H9 (cell line): ENCODE data around the gene IGLL5. TPM values are rescaled to one million over a fixed set of nuclear protein-coding genes. Genes with fewer than 3 reads are reported as not detected.

ENCODE experiments used
- DNase-seq: peaks from one replicate; pipeline ENCODE4 v3.0.0-alpha.2; 2017
- H2AFZ ChIP-seq: one replicate; pipeline ENCODE4 v1.6.1; 2013; ENCODE audit warnings: mild to moderate bottlenecking, low read length, control low read depth, moderate library complexity
- H2AK5ac ChIP-seq: 2 replicates; pipeline ENCODE4 v1.6.1; 2013; ENCODE audit warnings: low read length, control low read depth, mixed read lengths; ENCODE audit not compliant: insufficient read length
- H2BK120ac ChIP-seq: one replicate; pipeline ENCODE4 v1.6.1; 2013; ENCODE audit warnings: low read depth, mild to moderate bottlenecking, low read length, control low read depth, inconsistent platforms; ENCODE audit not compliant: poor library complexity, severe bottlenecking
- H2BK12ac ChIP-seq: 2 replicates; pipeline ENCODE4 v1.6.1; 2013; ENCODE audit warnings: low read length, control low read depth, mixed read lengths, low read depth; ENCODE audit not compliant: insufficient read length
- H2BK15ac ChIP-seq: 2 replicates; pipeline ENCODE4 v1.6.1; 2013; ENCODE audit warnings: low read depth, low read length, control low read depth
- H2BK20ac ChIP-seq: one replicate; pipeline ENCODE4 v1.6.1; 2013; ENCODE audit warnings: low read depth, mild to moderate bottlenecking, low read length, control low read depth, inconsistent platforms; ENCODE audit not compliant: poor library complexity, severe bottlenecking
- H2BK5ac ChIP-seq: 2 replicates; pipeline ENCODE4 v1.6.1; 2013; ENCODE audit warnings: low read length, control low read depth, mixed read lengths; ENCODE audit not compliant: insufficient read length
- H3K14ac ChIP-seq: 2 replicates; pipeline ENCODE4 v1.6.1; 2013; ENCODE audit warnings: low read length, control low read depth; ENCODE audit not compliant: insufficient read depth
- H3K18ac ChIP-seq: 2 replicates; pipeline ENCODE4 v1.6.1; 2013; ENCODE audit warnings: low read depth, mild to moderate bottlenecking, mixed read lengths, low read length, control low read depth; ENCODE audit not compliant: insufficient read length
- H3K23ac ChIP-seq: 2 replicates; pipeline ENCODE4 v1.6.1; 2013; ENCODE audit warnings: low read length, control low read depth, mixed read lengths, low read depth; ENCODE audit not compliant: insufficient read length
- H3K23me2 ChIP-seq: 2 replicates; pipeline ENCODE4 v1.6.1; 2013; ENCODE audit warnings: low read depth, mild to moderate bottlenecking, mixed read lengths, low read length, control low read depth; ENCODE audit not compliant: insufficient read length, poor library complexity, severe bottlenecking
- H3K27ac ChIP-seq: 2 replicates; pipeline ENCODE4 v1.5.1; 2013; ENCODE audit warnings: low read length, control low read depth, mixed read lengths, low read depth; ENCODE audit not compliant: insufficient read length
- H3K27me3 ChIP-seq: 2 replicates; pipeline ENCODE4 v1.6.1; 2013; ENCODE audit warnings: low read length, control low read depth, inconsistent platforms; ENCODE audit not compliant: insufficient read depth
- H3K4ac ChIP-seq: 2 replicates; pipeline ENCODE4 v1.6.1; 2013; ENCODE audit warnings: low read depth, mild to moderate bottlenecking, control low read depth, inconsistent platforms, low read length, moderate library complexity
- H3K4me1 ChIP-seq: 2 replicates; pipeline ENCODE4 v1.6.1; 2013; ENCODE audit warnings: low read length, control low read depth, inconsistent platforms; ENCODE audit not compliant: insufficient read depth
- H3K4me2 ChIP-seq: 2 replicates; pipeline ENCODE4 v1.6.1; 2013; ENCODE audit warnings: low read length, control low read depth, mixed read lengths; ENCODE audit not compliant: insufficient read length, insufficient read depth
- H3K56ac ChIP-seq: 2 replicates; pipeline ENCODE4 v1.6.1; 2013; ENCODE audit warnings: low read depth, mild to moderate bottlenecking, mixed read lengths, low read length, control low read depth; ENCODE audit not compliant: insufficient read length
- H3K79me1 ChIP-seq: 2 replicates; pipeline ENCODE4 v1.6.1; 2013; ENCODE audit warnings: low read depth, mild to moderate bottlenecking, moderate library complexity, low read length, control low read depth, inconsistent platforms; ENCODE audit not compliant: insufficient read depth, poor library complexity, severe bottlenecking
- H3K79me2 ChIP-seq: 2 replicates; pipeline ENCODE4 v1.6.1; 2013; ENCODE audit warnings: low read length, control low read depth, inconsistent platforms; ENCODE audit not compliant: insufficient read depth
- H3K9ac ChIP-seq: 2 replicates; pipeline ENCODE4 v1.6.1; 2013; ENCODE audit warnings: low read length, control low read depth, mixed read lengths; ENCODE audit not compliant: insufficient read length; ENCODE audit errors: extremely low read depth
- H3K9me3 ChIP-seq: one replicate; pipeline ENCODE4 v1.6.1; 2013; ENCODE audit warnings: low read depth, low read length, inconsistent platforms; ENCODE audit not compliant: control insufficient read depth
- H3T11ph ChIP-seq: one replicate; pipeline ENCODE4 v1.6.1; 2013; ENCODE audit warnings: mild to moderate bottlenecking, low read length, control low read depth, inconsistent platforms
- H4K20me1 ChIP-seq: one replicate; pipeline ENCODE4 v1.6.1; 2013; ENCODE audit not compliant: control insufficient read depth, insufficient read length, insufficient read depth
- H4K5ac ChIP-seq: 2 replicates; pipeline ENCODE4 v1.6.1; 2013; ENCODE audit warnings: low read depth, mild to moderate bottlenecking, mixed read lengths, low read length, control low read depth; ENCODE audit not compliant: insufficient read length
- H4K8ac ChIP-seq: replicated peaks from 2 replicates; pipeline ENCODE4 v1.6.1; 2013; ENCODE audit warnings: low read length, control low read depth, mixed read lengths, low read depth; ENCODE audit not compliant: insufficient read length
- H4K91ac ChIP-seq: 2 replicates; pipeline ENCODE4 v1.6.1; 2013; ENCODE audit warnings: low read depth, mild to moderate bottlenecking, moderate library complexity, mixed read lengths, low read length, control low read depth; ENCODE audit not compliant: insufficient read length
- H3K27ac Mint-ChIP-seq, 3 experiments: 2 replicates in 2 of 3; 3 replicates in 1 of 3; pipeline ENCODE4 v1.8.0; 2020 to 2021; ENCODE audit warnings: mixed read lengths in 3 of 3, mild to moderate bottlenecking in 1 of 3, moderate library complexity in 1 of 3
- H3K27me3 Mint-ChIP-seq: 2 replicates; pipeline ENCODE4 v1.8.0; 2021; ENCODE audit warnings: low read depth, mild to moderate bottlenecking, moderate library complexity, mixed read lengths
- H3K36me3 Mint-ChIP-seq, 3 experiments: 2 replicates in 2 of 3; 3 replicates in 1 of 3; pipeline ENCODE4 v1.8.0; 2020 to 2021; ENCODE audit warnings: low read depth in 3 of 3, mixed read lengths in 3 of 3; ENCODE audit not compliant: insufficient read depth in 1 of 3
- H3K4me1 Mint-ChIP-seq, 2 experiments: 2 replicates each; pipeline ENCODE4 v1.8.0; 2020; ENCODE audit warnings: mixed read lengths in 2 of 2
- H3K4me3 Mint-ChIP-seq, 2 experiments: 2 replicates in 1 of 2; 3 replicates in 1 of 2; pipeline ENCODE4 v1.8.0; 2020 to 2021; ENCODE audit warnings: mild to moderate bottlenecking in 2 of 2, mixed read lengths in 2 of 2, moderate library complexity in 1 of 2
- H3K9me3 Mint-ChIP-seq, 2 experiments: 2 replicates in 1 of 2; 3 replicates in 1 of 2; pipeline ENCODE4 v1.8.0; 2020; ENCODE audit warnings: mild to moderate bottlenecking in 2 of 2, mixed read lengths in 2 of 2, moderate library complexity in 1 of 2
- CTCF ChIP-seq: fragments of 200-600 bp; sonication (generic); conservative IDR thresholded peaks from 3 replicates; pipeline ENCODE4 v1.8.0; 2021; ENCODE audit warnings: antibody characterized with exemption, mild to moderate bottlenecking
- WGBS: extraction: QIAGEN DNeasy Blood & Tissue Kit; methylation state at CpG from one replicate; pipeline ENCODE4 v1.1.7; 2013; ENCODE audit warnings: missing lambda C conversion rate, low lambda C conversion rate, mixed read lengths; ENCODE audit not compliant: insufficient read length; ENCODE audit errors: extremely low coverage; 5-methylcytosine and 5-hydroxymethylcytosine counted together
- total RNA-seq: library from RNA; stranded (reverse); gene quantifications from 2 replicates; pipeline ENCODE4 v1.2.1, GENCODE V29; 2021

The IGLL5 gene
- total RNA-seq, 1 experiment from 2014 or later, result not detected

- H3K79me1 ChIP-seq, result no peaks in the 10 kb centered on the region
- H3K56ac ChIP-seq, result no peak overlapping the region
- H3K27ac Mint-ChIP-seq, result no peak overlapping the region; a peak in 1 of 7 replicates
- no peak overlapping the region for H3K4ac ChIP-seq
- H3K27me3 ChIP-seq, result peaks cover 8% of the 10 kb centered on the region; the same call in 1 of the 2 replicates
- no peak overlapping the region for H4K8ac ChIP-seq
- no peaks in the 10 kb centered on the region for H3K4me1 ChIP-seq
- no peaks in the 10 kb centered on the region for H3K9me3 ChIP-seq
- no peaks in the 10 kb centered on the region for H3K36me3 Mint-ChIP-seq
- H3K14ac ChIP-seq, result no peak overlapping the region; the same call in 1 of the 2 replicates
- H2BK5ac ChIP-seq, result no peak overlapping the region
- no peak overlapping the region for H3K18ac ChIP-seq
- no peak overlapping the region for H3T11ph ChIP-seq
- no peak overlapping the region for H3K23ac ChIP-seq
- no peak overlapping the region for H2BK15ac ChIP-seq
- no peaks in the 10 kb centered on the region for H3K79me2 ChIP-seq
- no peak overlapping the region; a peak in 1 of 5 replicates for H3K4me3 Mint-ChIP-seq
- no peak for TF ChIP-seq CTCF
- H3K27ac ChIP-seq, result no peak overlapping the region
- H3K9me3 Mint-ChIP-seq, result no peaks in the 10 kb centered on the region; a peak in 1 of 5 replicates
- DNase-seq, result no peak
- H2BK12ac ChIP-seq, result no peak overlapping the region
- H2BK120ac ChIP-seq, result no peak overlapping the region
- no peak overlapping the region for H2AK5ac ChIP-seq
- H3K4me2 ChIP-seq, result no peak overlapping the region
- no peak overlapping the region for H2BK20ac ChIP-seq
- H4K20me1 ChIP-seq, result no peaks in the 10 kb centered on the region
- WGBS, result no CpG with 5 or more reads among the region's 10 CpGs
- no peaks in the 10 kb centered on the region for H3K23me2 ChIP-seq
- H3K27me3 Mint-ChIP-seq, result peaks cover 100% of the 10 kb centered on the region
- no peak overlapping the region for H2AFZ ChIP-seq
- H3K9ac ChIP-seq, result no peak overlapping the region
- H4K91ac ChIP-seq, result no peak overlapping the region
- H4K5ac ChIP-seq, result no peak overlapping the region
- no peaks in the 10 kb centered on the region for H3K4me1 Mint-ChIP-seq
These were observed 28.8 kb downstream of the IGLL5 start for GRCh38 chr22:22916215-22916951.
